ENCODE data around the gene SORL1. TPM values are rescaled to one million over a fixed set of nuclear protein-coding genes. Genes with fewer than 3 reads are reported as not detected.

The SORL1 gene
- total and polyA plus RNA-seq, 2 of the 13 experiments (the other 11 are each of a cell fraction or from before 2014, with no cell fraction given) = 21.3 to 148 TPM

GRCh38 chr11:121587182-121587581, 135.1 kb downstream of the SORL1 start:
- ChIA-PET POLR2A (no interaction called here), CTCF (ENCODE audit: low intra/inter-chr PET ratio, low total read pairs) (no interaction called here)
- 100% methylated on average over 2 of the region's 2 CpGs for WGBS (ENCODE audit: low lambda C conversion rate)
- Histone ChIP-seq H2AFZ (ENCODE audit: low read length) (no peak overlapping the region), H3K79me2 (ENCODE audit: insufficient read depth, low read length) (no peaks in the 10 kb centered on the region), H4K20me1 (ENCODE audit: insufficient read depth, low read length) (no peaks in the 10 kb centered on the region; the same call in none of the 2 replicates), H3K4me1 (ENCODE audit: insufficient read depth, low read length) (peaks cover 5% of the 10 kb centered on the region; the same call in 1 of the 2 replicates), H3K27me3 (ENCODE audit: control insufficient read depth in 1 of 2, insufficient read depth in 2 of 2, low read length in 2 of 2) (no peaks in the 10 kb centered on the region), H3K4me2 (ENCODE audit: low read depth, low read length) (no peak overlapping the region), H3K9ac (ENCODE audit: insufficient read depth, low read depth, low read length) (no peak overlapping the region), H3K36me3 (replicated peaks in 1 of 2; ENCODE audit: control insufficient read depth in 1 of 2, insufficient read depth in 2 of 2, low read length in 2 of 2) (peaks cover 45 to 90% of the 10 kb centered on the region in 2 experiments), H3K9me3 (ENCODE audit: low read length) (no peaks in the 10 kb centered on the region), H3K27ac (ENCODE audit: extremely low read length, insufficient read depth, low read length) (no peak overlapping the region), H3K4me3 (replicated peaks in 1 of 3; ENCODE audit: insufficient read depth in 1 of 3, low read depth in 2 of 3, low read length in 3 of 3) (no peak overlapping the region)
- ATAC-seq = no peak
- no peak for DNase-seq (ENCODE audit: low spot score)
- in situ Hi-C loops (cut with HindIII; ENCODE audit: extremely low pct_ligation_motif_present, low pct_unique_long_range_greater_than_20kb) (no loop called here), intact Hi-C loops (cut with micrococcal nuclease; ENCODE audit: unreplicated experiment) (no loop called here)
- no peak for FAIRE-seq
- TF ChIP-seq CREBL2 (CRISPR knock-in tag; IDR thresholded peaks at IDR 0.05; ENCODE audit: borderline replicate concordance) (no peak), THRA (CRISPR knock-in tag; IDR thresholded peaks at IDR 0.05; ENCODE audit: borderline replicate concordance) (peak; percentile 38; the same call in 1 of the 2 replicates)
- no TSS peak for BruUV-seq (replicated peaks)

- CTCF ChIA-PET (ENCODE audit: low intra/inter-chr PET ratio, low total read pairs) = no interaction called here
- peaks cover 47 to 91% of the 10 kb centered on the region in 2 experiments for H3K36me3 ChIP-seq (replicated peaks in 1 of 2; ENCODE audit: control insufficient read depth in 1 of 2, insufficient read depth in 2 of 2, low read length in 2 of 2)
- DNase-seq (ENCODE audit: low spot score) (no peak), ATAC-seq (no peak), FAIRE-seq (no peak)
- BruUV-seq (replicated peaks) = no TSS peak
- H3K27ac ChIP-seq (ENCODE audit: extremely low read length, insufficient read depth, low read length) = no peak overlapping the region
- no peaks in the 10 kb centered on the region; the same call in none of the 2 replicates for H4K20me1 ChIP-seq (ENCODE audit: insufficient read depth, low read length)
- no peaks in the 10 kb centered on the region for H3K4me1 ChIP-seq (ENCODE audit: insufficient read depth, low read length)
- H3K4me2 ChIP-seq (ENCODE audit: low read depth, low read length) = no peak overlapping the region
- H3K27me3 ChIP-seq (ENCODE audit: control insufficient read depth in 1 of 2, insufficient read depth in 2 of 2, low read length in 2 of 2) = no peaks in the 10 kb centered on the region
- TF ChIP-seq ZBTB25 (CRISPR knock-in tag; IDR thresholded peaks at IDR 0.05) (no peak), ZNF749 (CRISPR knock-in tag; IDR thresholded peaks at IDR 0.05; ENCODE audit: borderline replicate concordance) (no peak), ATF7 (IDR thresholded peaks at IDR 0.05) (no peak), ATF7 (CRISPR knock-in tag; IDR thresholded peaks at IDR 0.05) (no peak), SALL2 (CRISPR knock-in tag; IDR thresholded peaks at IDR 0.05) (no peak), HDAC2 (CRISPR knock-in tag; IDR thresholded peaks at IDR 0.05) (no peak), ZNF720 (CRISPR knock-in tag; IDR thresholded peaks at IDR 0.05) (no peak)
- in situ Hi-C loops (cut with HindIII; ENCODE audit: extremely low pct_ligation_motif_present, low pct_unique_long_range_greater_than_20kb) (no loop called here), intact Hi-C loops (cut with micrococcal nuclease; ENCODE audit: unreplicated experiment) (no loop called here)
- POLR2A ChIA-PET = no interaction called here
- H3K4me3 ChIP-seq (replicated peaks in 1 of 3; ENCODE audit: insufficient read depth in 1 of 3, low read depth in 2 of 3, low read length in 3 of 3) = no peak overlapping the region
- no peak overlapping the region for H2AFZ ChIP-seq (ENCODE audit: low read length)
- H3K9ac ChIP-seq (ENCODE audit: insufficient read depth, low read depth, low read length) = no peak overlapping the region
- H3K9me3 ChIP-seq (ENCODE audit: low read length) = no peaks in the 10 kb centered on the region
- 86% methylated on average over 8 of the region's 8 CpGs for WGBS (ENCODE audit: low lambda C conversion rate)
- no peaks in the 10 kb centered on the region for H3K79me2 ChIP-seq (ENCODE audit: insufficient read depth, low read length)
These were observed 136.6 kb downstream of the SORL1 start for GRCh38 chr11:121588747-121589146.

All from HepG2 (cell line).